Panc1 (cell line): ENCODE results near the gene CAST. TPM values are rescaled to one million over a fixed set of nuclear protein-coding genes. Genes with fewer than 3 reads are reported as not detected.
A peak's percentile ranks its signal among the peaks of the same experiment; 100 is the strongest.

Experiments used
- ATAC-seq: fragments of 200-7000 bp; cut with Tn5 transposase; 2 replicates; pipeline ENCODE4 v1.9.1; 2020; ENCODE audit warnings: mild to moderate bottlenecking, moderate library complexity
- BruUV-seq: library from RNA; stranded (reverse); fragments of 400-500 nt; replicated peaks from 2 replicates; lab custom pipeline; 2021; lab: Mats Ljungman, UMichigan
- CTCF ChIA-PET: fragments of 300-600 bp; sonication (Branson Sonifier 250); formaldehyde crosslinking; loops from one replicate; lab custom pipeline; 2022; ENCODE audit warnings: antibody characterized with exemption; lab: Charles Lee
- POLR2A ChIA-PET: fragments of 300-600 bp; sonication (Branson Sonifier 250); formaldehyde crosslinking; loops from one replicate; lab custom pipeline; 2022; ENCODE audit warnings: antibody characterized with exemption; lab: Charles Lee
- DNase-seq: peaks from one replicate; pipeline ENCODE4 v3.0.0-alpha.2; 2010; ENCODE audit warnings: low read depth, low spot score
- H3K27ac ChIP-seq: 2 replicates; pipeline ENCODE4 v1.5.1; 2011; ENCODE audit warnings: mild to moderate bottlenecking, low read length, inconsistent platforms
- H3K27me3 ChIP-seq: fragments of 200-500 bp; sonication (Bioruptor generic); 2 replicates; pipeline ENCODE4 v1.6.0; 2014; ENCODE audit warnings: low read length, inconsistent platforms; ENCODE audit not compliant: control insufficient read depth, insufficient read depth
- H3K36me3 ChIP-seq: fragments of 200-500 bp; sonication (Bioruptor generic); 2 replicates; pipeline ENCODE4 v1.5.1; 2014; ENCODE audit warnings: inconsistent platforms, mild to moderate bottlenecking, low read length, moderate library complexity; ENCODE audit not compliant: control insufficient read depth, insufficient read depth
- H3K4me1 ChIP-seq: 2 replicates; pipeline ENCODE4 v1.5.1; 2011; ENCODE audit warnings: inconsistent platforms, mild to moderate bottlenecking, low read length, moderate library complexity; ENCODE audit not compliant: control insufficient read depth, insufficient read depth
- H3K4me3 ChIP-seq, 2 experiments: 2 replicates each; pipeline ENCODE4 v1.5.1; 2011 to 2012; ENCODE audit warnings: low read depth in 2 of 2, low read length in 2 of 2, mild to moderate bottlenecking in 2 of 2, inconsistent platforms in 1 of 2, moderate library complexity in 1 of 2
- H3K9me3 ChIP-seq: fragments of 200-500 bp; sonication (Bioruptor generic); 2 replicates; pipeline ENCODE4 v1.5.1; 2014; ENCODE audit warnings: low read depth, mild to moderate bottlenecking, inconsistent platforms, low read length, moderate library complexity; ENCODE audit not compliant: control insufficient read depth, insufficient read depth
- CTCF ChIP-seq: fragments of 450-650 bp; IDR thresholded peaks from 2 replicates; pipeline ENCODE4 v1.5.1; 2017; ENCODE audit warnings: mild to moderate bottlenecking
- POLR2AphosphoS5 ChIP-seq: IDR thresholded peaks from 2 replicates; pipeline ENCODE4 v1.6.1; 2012; ENCODE audit warnings: mild to moderate bottlenecking, low read depth, low read length, moderate library complexity
- REST ChIP-seq, 2 experiments: IDR thresholded peaks; 2 replicates each; pipeline ENCODE4 v1.6.1; 2011 to 2012; ENCODE audit warnings: low read depth in 2 of 2, control low read depth in 1 of 2, low read length in 1 of 2, mild to moderate bottlenecking in 1 of 2, moderate library complexity in 1 of 2; ENCODE audit not compliant: insufficient read depth in 1 of 2
- SIN3A ChIP-seq: IDR thresholded peaks from 2 replicates; pipeline ENCODE4 v1.6.1; 2012; ENCODE audit warnings: low read depth, mild to moderate bottlenecking, low read length, moderate library complexity, borderline replicate concordance; ENCODE audit not compliant: insufficient read depth
- TCF7L2 ChIP-seq: IDR thresholded peaks from 2 replicates; pipeline ENCODE4 v1.6.1; 2011; ENCODE audit warnings: mild to moderate bottlenecking, low read depth, low read length, inconsistent platforms
- in situ Hi-C: cut with HindIII; loops from 2 replicates; pipeline ENCODE4 v1.10.0; 2016; ENCODE audit warnings: low sequenced_read_pairs, low pct_unique_long_range_greater_than_20kb
- intact Hi-C: fragments of 100-400 bp; cut with micrococcal nuclease; formaldehyde crosslinking; loops from one replicate; pipeline ENCODE4 v1.10.0; 2022; ENCODE audit not compliant: unreplicated experiment
- total RNA-seq: library from RNA; stranded (reverse); gene quantifications from one replicate; pipeline ENCODE4 v1.2.1, GENCODE V29; 2021; ENCODE audit not compliant: unreplicated experiment

CAST gene
- total RNA-seq, 1 experiment from 2014 or later: 212 TPM

- no peak overlapping the region for H3K4me3 ChIP-seq
- BruUV-seq: TSS peak; percentile 21
- H3K4me1 ChIP-seq: no peaks in the 10 kb centered on the region
- peaks cover 3% of the 10 kb centered on the region; the same call in 1 of the 2 replicates for H3K36me3 ChIP-seq
- POLR2A ChIA-PET: no interaction called here
- H3K9me3 ChIP-seq: no peaks in the 10 kb centered on the region
- in situ Hi-C loops (no loop called here), intact Hi-C loops (no loop called here)
- TF ChIP-seq TCF7L2 (no peak), REST (IDR thresholded peaks at IDR 0.05; ENCODE audit: insufficient read depth in 1 of 2, low read depth in 2 of 2, low read length in 1 of 2) (no peak), SIN3A (no peak), POLR2AphosphoS5 (no peak), CTCF (no peak)
- no peaks in the 10 kb centered on the region for H3K27me3 ChIP-seq
- CTCF ChIA-PET: no interaction called here
- no peak for ATAC-seq
- no peak for DNase-seq
- no peak overlapping the region for H3K27ac ChIP-seq
Observed at GRCh38 chr5:96679293-96679692, 17.1 kb downstream of the CAST start.

- Histone ChIP-seq H3K4me3 (no peak overlapping the region), H3K27me3 (no peaks in the 10 kb centered on the region), H3K9me3 (no peaks in the 10 kb centered on the region), H3K4me1 (no peaks in the 10 kb centered on the region), H3K27ac (no peak overlapping the region), H3K36me3 (no peaks in the 10 kb centered on the region; the same call in 1 of the 2 replicates)
- DNase-seq (no peak), ATAC-seq (no peak)
- no TSS peak for BruUV-seq
- ChIA-PET POLR2A (no interaction called here), CTCF (no interaction called here)
- in situ Hi-C loops: no loop called here
- intact Hi-C loops: no loop called here
- TF ChIP-seq REST (IDR thresholded peaks at IDR 0.05; ENCODE audit: insufficient read depth in 1 of 2, low read depth in 2 of 2, low read length in 1 of 2): no peak
- TF ChIP-seq SIN3A: no peak
- TF ChIP-seq TCF7L2: no peak
- TF ChIP-seq CTCF: no peak
- no peak for TF ChIP-seq POLR2AphosphoS5
Observed at GRCh38 chr5:96680759-96681470, 18.7 kb downstream of the CAST start.
